GM12878 (cell line): ENCODE data around the gene DTL. TPM values are rescaled to one million over a fixed set of nuclear protein-coding genes. Genes with fewer than 3 reads are reported as not detected.

Source experiments
- ATAC-seq: fragments of 200-7000 bp; cut with Tn5 transposase; 3 replicates; pipeline ENCODE4 v1.9.1; 2020; ENCODE audit warnings: mild to moderate bottlenecking, moderate library complexity
- BruUV-seq: library from RNA; stranded (reverse); fragments of 400-500 nt; replicated peaks from 2 replicates; lab custom pipeline; 2021; lab: Mats Ljungman, UMichigan
- CTCF ChIA-PET: fragments of 300-600 bp; sonication (Branson Sonifier 250); formaldehyde crosslinking; extraction: SDS; loops from one replicate; lab custom pipeline; 2021; ENCODE audit warnings: inconsistent platforms; lab: Yijun Ruan, JAX
- POLR2A ChIA-PET: fragments of 350-600 bp; formaldehyde crosslinking; extraction: SDS; loops from one replicate; lab custom pipeline; 2021; ENCODE audit warnings: inconsistent platforms; lab: Charles Lee
- RAD21 ChIA-PET: fragments of 300-600 bp; sonication (Branson Sonifier 250); formaldehyde crosslinking; loops from one replicate; lab custom pipeline; 2023; ENCODE audit warnings: antibody characterized with exemption; ENCODE audit not compliant: unreplicated experiment; lab: Charles Lee
- SMC1A ChIA-PET: fragments of 300-600 bp; sonication (Branson Sonifier 250); formaldehyde crosslinking; loops from one replicate; lab custom pipeline; 2023; ENCODE audit not compliant: unreplicated experiment, uncharacterized antibody; lab: Charles Lee
- DNase-seq: peaks from one replicate; pipeline ENCODE4 v3.0.0-alpha.2; 2011; ENCODE audit warnings: low read depth, low spot score
- FAIRE-seq: peaks from 3 replicates; lab custom pipeline; 2011; peaks lifted over from hg19 to GRCh38; lab: Jason Lieb, UNC
- H2AFZ ChIP-seq: 2 replicates; pipeline ENCODE4 v1.6.0; 2011; ENCODE audit warnings: low read depth, low read length, control low read depth; ENCODE audit not compliant: control insufficient read depth
- H3K27ac ChIP-seq: 2 replicates; pipeline ENCODE4 v1.5.1; 2011; ENCODE audit warnings: control low read depth; ENCODE audit not compliant: control insufficient read depth, insufficient read depth
- H3K27me3 ChIP-seq, 2 experiments: replicated peaks in 1 of 2; 2 replicates each; pipeline versions ENCODE4 v1.6.0 to v1.6.1; 2011; ENCODE audit warnings: low read length in 1 of 2; ENCODE audit not compliant: control insufficient read depth in 2 of 2, insufficient read depth in 2 of 2
- H3K36me3 ChIP-seq, 2 experiments: 2 replicates each; pipeline ENCODE4 v1.5.1; 2011; ENCODE audit warnings: low read length in 1 of 2; ENCODE audit not compliant: control insufficient read depth in 2 of 2, insufficient read depth in 2 of 2
- H3K4me1 ChIP-seq: 2 replicates; pipeline ENCODE4 v1.6.1; 2011; ENCODE audit warnings: mild to moderate bottlenecking, low read length, moderate library complexity, mixed read lengths; ENCODE audit not compliant: control insufficient read depth, insufficient read depth
- H3K4me2 ChIP-seq: 2 replicates; pipeline ENCODE4 v1.6.0; 2011; ENCODE audit warnings: control low read depth; ENCODE audit not compliant: control insufficient read depth, insufficient read depth
- H3K4me3 ChIP-seq: fragments of 200-600 bp; sonication (generic); 2 replicates; pipeline ENCODE4 v1.5.1; 2016
- H3K79me2 ChIP-seq: 2 replicates; pipeline ENCODE4 v1.6.0; 2011; ENCODE audit warnings: low read length; ENCODE audit not compliant: control insufficient read depth, insufficient read depth
- H3K9ac ChIP-seq: 2 replicates; pipeline ENCODE4 v1.8.0; 2011; ENCODE audit warnings: low read length, control low read depth, mixed read lengths; ENCODE audit not compliant: control insufficient read depth, insufficient read depth
- H3K9me3 ChIP-seq: replicated peaks from 3 replicates; pipeline ENCODE4 v1.5.1; 2011; ENCODE audit warnings: mild to moderate bottlenecking, low read length; ENCODE audit not compliant: control insufficient read depth, insufficient read depth
- H4K20me1 ChIP-seq: 2 replicates; pipeline ENCODE4 v1.6.0; 2011; ENCODE audit not compliant: control insufficient read depth, insufficient read depth
- RCOR1 ChIP-seq: conservative IDR thresholded peaks from 2 replicates; pipeline ENCODE4 v1.6.1; 2012; ENCODE audit warnings: low read depth, low read length, improper control_type of control experiment
- WGBS: methylation state at CpG from one replicate; pipeline ENCODE4 v1.1.6; 2016; ENCODE audit warnings: low lambda C conversion rate; ENCODE audit not compliant: insufficient replicate concordance, insufficient coverage; ENCODE audit errors: missing lambda C conversion rate; 5-methylcytosine and 5-hydroxymethylcytosine counted together
- in situ Hi-C: fragments of 300-500 bp; cut with MboI; formaldehyde crosslinking; loops from 9 replicates; pipeline ENCODE4 v1.14.3; 2018; ENCODE audit warnings: mixed read lengths
- intact Hi-C: fragments of 100-400 bp; cut with micrococcal nuclease; formaldehyde crosslinking; loops from one replicate; pipeline ENCODE4 v1.14.2; 2022; ENCODE audit not compliant: unreplicated experiment
- polyA plus RNA-seq, 11 experiments: library from polyadenylated mRNA; depleted of rRNA in 4 of 11; unstranded in 6 of 11; stranded (reverse) in 5 of 11; fragments of >200 nt; fragmentation: Nextera tagmentation in 4 of 11; fragmentation: Illumina TruSeq in 1 of 11; extraction: Ambion mirVana in 4 of 11; extraction: Trizol in 1 of 11; gene quantifications; 1 replicate in 1 of 11; 2 replicates in 10 of 11; pipeline versions ENCODE4 v1.2.1 to v1.2.3, GENCODE V29; 2011 to 2016; ENCODE audit warnings: inconsistent platforms in 2 of 11, missing spikeins in 2 of 11, low read depth in 1 of 11
- total RNA-seq, 4 experiments: library from RNA; depleted of rRNA in 3 of 4; stranded (reverse); fragments of >200 nt in 3 of 4; fragmentation: Illumina TruSeq in 1 of 4; extraction: Trizol in 1 of 4; gene quantifications; 2 replicates each; pipeline versions ENCODE4 v1.2.1 to v1.2.3, GENCODE V29; 2013 to 2021
- TF ChIP-seq, protein P1 (sequence below): fragments of 450-650 bp; IDR thresholded peaks from 2 replicates; pipeline ENCODE4 v1.6.1; 2017; ENCODE audit warnings: mild to moderate bottlenecking, moderate library complexity

DTL gene
- total and polyA plus RNA-seq, 10 of the 15 experiments (the other 5 are each of a cell fraction or from before 2014, with no cell fraction given), result 24.1 to 73.4 (median 52.2) TPM

DNA sequence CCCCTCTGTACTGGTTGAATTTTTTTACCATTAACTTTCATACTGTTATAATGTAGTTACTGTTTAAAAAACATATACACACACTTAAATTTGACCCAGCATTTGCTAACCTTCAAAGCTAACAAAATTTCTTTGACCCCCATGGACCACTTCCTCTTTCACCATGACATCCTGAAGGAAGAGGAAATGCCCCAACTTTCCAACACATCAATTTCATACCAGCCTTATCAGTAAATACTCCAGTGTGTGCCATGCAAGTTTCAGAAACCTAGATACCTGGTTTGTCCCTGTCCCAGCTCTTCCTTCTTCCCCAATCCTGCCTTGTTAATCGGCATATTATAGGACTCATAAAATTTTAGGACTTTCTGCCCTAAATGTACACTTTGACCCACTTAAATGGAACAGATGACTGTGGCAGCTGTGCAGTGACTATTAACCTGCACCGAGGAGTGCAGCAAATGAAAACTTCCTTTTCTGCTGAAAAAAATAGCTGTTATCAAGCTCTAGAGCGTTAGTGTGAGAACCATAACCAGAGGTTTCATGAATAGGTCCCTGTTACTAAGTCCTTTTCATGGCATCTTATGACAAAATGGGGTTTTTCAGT, 54.1 kb downstream of the DTL start (continued):
- TF ChIP-seq, protein P1, sequence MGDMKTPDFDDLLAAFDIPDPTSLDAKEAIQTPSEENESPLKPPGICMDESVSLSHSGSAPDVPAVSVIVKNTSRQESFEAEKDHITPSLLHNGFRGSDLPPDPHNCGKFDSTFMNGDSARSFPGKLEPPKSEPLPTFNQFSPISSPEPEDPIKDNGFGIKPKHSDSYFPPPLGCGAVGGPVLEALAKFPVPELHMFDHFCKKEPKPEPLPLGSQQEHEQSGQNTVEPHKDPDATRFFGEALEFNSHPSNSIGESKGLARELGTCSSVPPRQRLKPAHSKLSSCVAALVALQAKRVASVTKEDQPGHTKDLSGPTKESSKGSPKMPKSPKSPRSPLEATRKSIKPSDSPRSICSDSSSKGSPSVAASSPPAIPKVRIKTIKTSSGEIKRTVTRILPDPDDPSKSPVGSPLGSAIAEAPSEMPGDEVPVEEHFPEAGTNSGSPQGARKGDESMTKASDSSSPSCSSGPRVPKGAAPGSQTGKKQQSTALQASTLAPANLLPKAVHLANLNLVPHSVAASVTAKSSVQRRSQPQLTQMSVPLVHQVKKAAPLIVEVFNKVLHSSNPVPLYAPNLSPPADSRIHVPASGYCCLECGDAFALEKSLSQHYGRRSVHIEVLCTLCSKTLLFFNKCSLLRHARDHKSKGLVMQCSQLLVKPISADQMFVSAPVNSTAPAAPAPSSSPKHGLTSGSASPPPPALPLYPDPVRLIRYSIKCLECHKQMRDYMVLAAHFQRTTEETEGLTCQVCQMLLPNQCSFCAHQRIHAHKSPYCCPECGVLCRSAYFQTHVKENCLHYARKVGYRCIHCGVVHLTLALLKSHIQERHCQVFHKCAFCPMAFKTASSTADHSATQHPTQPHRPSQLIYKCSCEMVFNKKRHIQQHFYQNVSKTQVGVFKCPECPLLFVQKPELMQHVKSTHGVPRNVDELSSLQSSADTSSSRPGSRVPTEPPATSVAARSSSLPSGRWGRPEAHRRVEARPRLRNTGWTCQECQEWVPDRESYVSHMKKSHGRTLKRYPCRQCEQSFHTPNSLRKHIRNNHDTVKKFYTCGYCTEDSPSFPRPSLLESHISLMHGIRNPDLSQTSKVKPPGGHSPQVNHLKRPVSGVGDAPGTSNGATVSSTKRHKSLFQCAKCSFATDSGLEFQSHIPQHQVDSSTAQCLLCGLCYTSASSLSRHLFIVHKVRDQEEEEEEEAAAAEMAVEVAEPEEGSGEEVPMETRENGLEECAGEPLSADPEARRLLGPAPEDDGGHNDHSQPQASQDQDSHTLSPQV, result no peak

DNA sequence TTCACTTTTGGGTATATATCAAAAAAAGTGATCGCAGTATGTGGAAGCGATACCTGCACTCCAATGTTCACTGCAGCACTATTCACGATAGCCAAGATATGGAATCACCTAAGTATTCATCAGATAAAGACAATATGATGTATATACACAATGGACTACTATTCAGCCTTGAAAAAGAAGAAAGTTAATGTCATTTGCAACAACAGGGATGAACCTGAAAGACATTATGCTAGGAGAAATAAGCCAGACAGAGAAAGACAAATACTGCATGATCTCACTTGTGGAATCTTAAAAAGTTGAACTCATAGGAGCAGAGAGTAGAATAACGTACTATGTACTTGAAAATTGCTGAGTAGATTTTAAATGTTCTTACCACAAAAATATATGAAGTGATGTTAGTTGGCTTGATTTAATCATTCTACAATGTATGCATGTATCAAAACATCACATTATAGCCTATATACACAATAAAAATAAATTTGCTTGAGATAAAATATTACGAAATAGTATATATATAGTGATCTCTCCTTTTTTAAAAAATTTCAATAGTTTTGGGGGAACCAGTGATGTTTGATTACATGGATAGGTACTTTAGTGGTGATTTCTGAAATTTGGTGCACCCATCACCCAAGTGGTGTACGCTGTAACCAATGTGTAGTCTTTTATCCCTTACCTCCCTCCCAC, 56.0 kb downstream of the DTL start:
- intact Hi-C loops (no loop called here), in situ Hi-C loops (no loop called here)
- ChIA-PET RAD21 (no interaction called here), SMC1A (interaction anchor here (0.7 to 4.3 kb wide), 2 partner anchors 11 to 60 kb away, joined by 3 to 21 read pairs; no protein-coding TSS in a partner anchor), POLR2A (interaction anchor here (1.0 to 1.1 kb wide), 2 partner anchors 12 to 18 kb away, joined by 4 read pairs; no protein-coding TSS in a partner anchor)
- ATAC-seq (no peak), FAIRE-seq (no peak), DNase-seq (no peak)
- Histone ChIP-seq H3K27me3 (no peaks in the 10 kb centered on the region), H3K36me3 (peaks cover 6 to 8% of the 10 kb centered on the region in 2 experiments), H3K4me2 (no peak overlapping the region), H3K4me1 (peaks cover 3% of the 10 kb centered on the region; the same call in 1 of the 2 replicates), H3K9me3 (no peaks in the 10 kb centered on the region; the same call in 2 of the 3 replicates), H2AFZ (no peak overlapping the region), H3K9ac (no peak overlapping the region), H3K79me2 (peaks cover 4% of the 10 kb centered on the region), H4K20me1 (no peaks in the 10 kb centered on the region), H3K4me3 (no peak overlapping the region)
- no TSS peak for BruUV-seq
- WGBS, result 82% methylated on average over 6 of the region's 6 CpGs
- TF ChIP-seq RCOR1, result no peak
- TF ChIP-seq, all 136 proteins: peak for 0
- H3K27ac ChIP-seq, result no peak overlapping the region
- CTCF ChIA-PET, result no interaction called here
